ENCODE data around the gene SPAG9.

SPAG9 gene

GRCh38 chr17:50934161-50934560, 186.5 kb downstream of the SPAG9 start:
- DNase-seq = no peak

DNA sequence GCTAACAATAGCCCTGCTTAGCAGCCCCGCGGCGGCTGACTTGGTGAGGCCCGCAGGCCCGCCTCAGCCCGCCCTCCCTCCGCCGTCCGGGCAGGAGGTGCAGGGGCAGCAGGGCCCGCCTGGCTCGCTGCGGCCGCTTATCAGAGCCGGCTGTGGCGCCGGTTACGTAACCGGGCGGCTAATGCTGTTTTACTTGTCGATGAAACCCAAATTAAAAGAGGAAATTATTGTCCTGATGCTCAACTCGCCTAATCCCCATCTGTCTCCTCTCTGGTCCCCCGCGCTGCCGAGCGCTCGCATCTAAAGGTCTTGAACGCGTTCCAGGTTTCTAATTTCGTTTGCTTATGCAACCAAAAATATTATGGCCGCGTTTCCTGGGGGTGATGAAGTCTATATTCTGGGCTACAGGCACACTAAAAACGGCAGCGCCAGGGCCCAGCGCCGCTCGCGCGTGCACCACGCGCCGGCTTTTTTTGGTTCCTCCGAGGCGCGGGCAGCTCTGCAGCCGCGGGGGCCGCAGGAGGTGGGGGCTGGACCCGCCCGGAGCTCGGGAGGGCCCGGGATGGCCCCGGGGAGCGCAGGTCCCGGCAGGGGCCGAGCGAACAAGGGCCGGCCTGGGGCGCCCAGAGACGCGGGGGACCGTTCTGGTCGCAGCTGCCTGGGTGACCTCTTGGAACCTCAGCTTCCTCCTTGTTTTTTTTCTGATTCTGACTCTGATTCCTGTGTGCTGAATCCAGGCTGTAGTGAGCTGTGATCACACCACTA, 189.3 kb downstream of the SPAG9 start:
- no peak for DNase-seq

GRCh38 chr17:50928646-50929045, 192.0 kb downstream of the SPAG9 start:
- DNase-seq = no peak

DNA sequence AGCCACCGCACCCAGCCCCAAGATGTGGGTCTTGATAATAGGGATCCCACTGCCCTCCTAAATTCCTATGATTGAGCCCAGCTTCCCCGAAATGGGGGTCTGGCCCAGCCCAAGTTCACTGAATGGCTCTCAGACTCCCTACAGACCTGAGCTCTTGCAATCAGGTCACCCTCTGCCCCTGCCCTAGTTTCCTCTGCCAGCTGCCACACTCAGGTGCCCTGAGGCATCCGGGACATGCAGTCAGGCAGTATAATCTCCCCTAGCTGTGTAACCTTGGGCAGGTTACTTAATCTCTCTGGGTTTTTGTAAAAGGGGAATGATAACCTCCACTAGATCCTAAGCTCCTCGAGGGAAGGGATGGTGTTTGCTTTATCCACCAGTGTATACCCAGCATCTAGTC, 193.4 kb downstream of the SPAG9 start:
- DNase-seq = no peak

GRCh38 chr17:50926523-50926922, 194.1 kb downstream of the SPAG9 start:
- DNase-seq = no peak

GRCh38 chr17:50925296-50925891, 195.3 kb downstream of the SPAG9 start:
- DNase-seq = no peak

- no peak for DNase-seq
Observed at GRCh38 chr17:50924800-50925199, 195.9 kb downstream of the SPAG9 start.

- no peak for DNase-seq
Observed at GRCh38 chr17:50924300-50924699, 196.4 kb downstream of the SPAG9 start.

DNA sequence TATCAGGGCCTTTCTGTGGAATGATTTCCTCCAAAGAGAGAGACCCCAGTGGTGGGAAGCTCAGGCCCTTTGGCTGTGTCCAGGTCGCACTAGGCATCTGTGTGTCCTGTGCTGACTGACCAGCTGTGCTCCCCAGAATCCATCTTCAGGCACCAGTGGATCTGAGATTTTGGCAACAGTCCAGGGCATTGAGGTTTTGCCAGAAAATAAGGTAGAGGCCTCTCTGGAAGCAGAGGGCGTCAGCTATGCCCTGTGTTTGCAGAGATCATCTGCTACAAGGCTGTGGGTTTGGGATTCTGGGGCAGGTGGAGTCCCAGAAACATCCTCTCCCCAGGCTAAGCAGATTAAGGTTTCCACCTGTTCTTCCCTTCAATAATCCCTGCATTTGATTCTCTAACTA, 197.1 kb downstream of the SPAG9 start:
- no peak for DNase-seq

DNA sequence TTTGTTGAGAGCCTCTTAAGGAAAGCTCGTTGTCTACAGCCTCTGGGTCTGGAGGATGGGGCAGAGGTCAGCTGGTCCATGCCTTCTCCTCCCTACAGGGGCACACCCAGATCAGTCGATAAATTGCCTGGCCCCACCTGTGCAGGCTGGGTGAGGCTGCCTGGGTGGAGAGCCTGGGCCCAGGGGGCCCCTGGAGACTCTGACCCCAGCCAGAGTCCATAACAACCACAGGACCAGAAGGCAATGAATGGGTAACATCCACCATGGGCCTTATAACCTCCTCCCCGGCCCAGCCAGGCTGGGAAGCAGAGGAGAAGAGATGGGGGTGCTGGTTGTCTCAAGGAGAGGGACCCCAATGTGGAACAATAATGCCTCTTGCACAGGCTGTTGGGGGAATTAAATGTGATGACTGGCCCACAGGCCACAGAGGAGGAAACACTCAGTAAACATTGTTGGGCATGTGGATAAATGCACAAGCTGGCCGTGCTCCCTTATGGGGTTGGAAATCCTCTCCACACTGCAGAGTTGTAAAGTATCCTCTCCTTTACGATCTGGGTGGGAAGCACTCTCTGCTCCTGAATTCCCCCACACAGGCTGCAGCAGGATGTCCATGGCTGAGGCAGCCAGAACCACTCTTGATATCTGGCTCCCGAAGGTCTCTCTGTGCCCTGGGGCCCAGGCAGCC, 197.8 kb downstream of the SPAG9 start:
- DNase-seq = no peak

- DNase-seq = no peak
Observed at GRCh38 chr17:50922107-50922506, 198.6 kb downstream of the SPAG9 start.

DNA sequence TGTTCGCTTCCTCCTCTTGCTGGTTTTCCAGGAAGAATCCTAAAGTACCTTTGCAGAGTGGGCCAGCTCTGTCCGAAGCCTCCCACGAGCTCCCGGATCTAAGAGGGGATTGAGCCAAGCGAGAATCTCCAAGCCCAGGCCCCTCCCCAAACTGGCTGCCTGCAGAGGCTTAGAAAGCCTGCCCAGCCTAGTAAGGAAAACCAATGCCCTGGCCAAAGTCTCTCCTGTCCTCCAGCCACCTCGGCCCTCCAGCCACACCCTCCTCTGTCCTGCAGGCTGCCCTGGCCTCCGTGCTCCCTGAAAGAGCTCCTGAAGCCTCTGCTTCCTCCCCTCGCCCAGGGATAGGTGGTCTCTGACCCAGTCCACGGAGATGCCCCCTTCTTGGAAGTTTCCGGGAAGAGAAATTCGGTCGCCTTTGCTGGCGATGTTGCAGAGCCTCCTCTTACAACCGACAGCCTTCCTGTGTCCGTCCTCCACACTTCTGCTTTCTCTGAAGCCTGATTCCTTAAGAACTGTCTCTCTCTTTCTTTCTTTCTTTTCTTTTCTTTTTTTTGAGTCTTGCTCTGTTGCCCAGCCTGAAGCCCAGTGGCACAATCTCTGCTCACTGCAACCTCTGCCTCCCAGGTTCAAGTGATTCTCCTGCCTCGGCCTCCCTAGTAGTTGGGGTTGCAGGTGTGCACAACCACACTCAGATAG, 199.6 kb downstream of the SPAG9 start:
- DNase-seq = no peak

- DNase-seq = no peak
Observed at GRCh38 chr17:50920041-50920410, 200.6 kb downstream of the SPAG9 start.

- peak; percentile 90 for DNase-seq
Observed at GRCh38 chr17:50919321-50920040, 201.2 kb downstream of the SPAG9 start.

GRCh38 chr17:50918933-50919296, 201.8 kb downstream of the SPAG9 start:
- no peak for DNase-seq

DNA sequence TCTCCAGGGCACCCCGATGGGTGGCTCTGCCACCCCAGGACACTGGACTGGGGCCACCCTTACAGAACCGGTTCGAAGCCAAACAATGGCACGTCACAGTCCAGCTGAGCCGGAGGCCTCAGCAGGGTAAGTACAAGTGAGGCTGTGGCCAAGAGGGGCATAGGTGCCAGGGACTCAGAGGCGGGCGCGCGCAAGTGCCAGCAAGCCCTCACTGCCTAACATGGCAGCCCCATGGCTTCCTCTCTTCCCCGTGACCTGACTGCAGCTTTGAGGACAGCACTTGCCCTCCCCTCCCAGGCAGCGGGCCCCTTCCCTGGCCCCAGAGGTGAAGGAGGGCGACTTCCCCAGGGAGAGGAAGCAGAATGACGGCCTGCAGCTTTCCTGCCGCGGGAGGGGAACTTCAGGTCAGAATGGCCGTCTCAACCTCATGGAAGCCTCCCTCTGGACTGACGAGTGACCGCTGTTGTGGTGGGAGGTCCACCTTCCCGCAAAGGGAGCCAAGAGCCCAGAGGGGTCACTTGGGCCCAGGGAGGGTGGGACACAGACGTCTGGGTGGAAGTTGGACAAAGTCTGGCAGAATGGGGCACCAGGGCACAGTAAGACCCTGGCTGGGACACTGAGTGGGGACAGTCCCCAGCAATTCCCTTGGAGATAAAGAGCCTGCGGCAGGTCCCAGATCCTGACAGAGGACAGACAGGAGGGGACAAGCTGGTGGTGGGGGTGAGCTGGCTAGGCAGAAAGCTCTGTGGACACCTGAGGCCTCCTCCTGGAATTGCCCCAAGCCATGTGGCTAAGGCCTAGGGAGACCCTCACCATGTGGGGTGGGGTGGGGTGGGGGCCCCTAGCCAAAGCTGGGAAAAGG, 202.4 kb downstream of the SPAG9 start:
- DNase-seq = no peak

- DNase-seq = no peak
Observed at GRCh38 chr17:50917418-50917743, 203.3 kb downstream of the SPAG9 start.

DNA sequence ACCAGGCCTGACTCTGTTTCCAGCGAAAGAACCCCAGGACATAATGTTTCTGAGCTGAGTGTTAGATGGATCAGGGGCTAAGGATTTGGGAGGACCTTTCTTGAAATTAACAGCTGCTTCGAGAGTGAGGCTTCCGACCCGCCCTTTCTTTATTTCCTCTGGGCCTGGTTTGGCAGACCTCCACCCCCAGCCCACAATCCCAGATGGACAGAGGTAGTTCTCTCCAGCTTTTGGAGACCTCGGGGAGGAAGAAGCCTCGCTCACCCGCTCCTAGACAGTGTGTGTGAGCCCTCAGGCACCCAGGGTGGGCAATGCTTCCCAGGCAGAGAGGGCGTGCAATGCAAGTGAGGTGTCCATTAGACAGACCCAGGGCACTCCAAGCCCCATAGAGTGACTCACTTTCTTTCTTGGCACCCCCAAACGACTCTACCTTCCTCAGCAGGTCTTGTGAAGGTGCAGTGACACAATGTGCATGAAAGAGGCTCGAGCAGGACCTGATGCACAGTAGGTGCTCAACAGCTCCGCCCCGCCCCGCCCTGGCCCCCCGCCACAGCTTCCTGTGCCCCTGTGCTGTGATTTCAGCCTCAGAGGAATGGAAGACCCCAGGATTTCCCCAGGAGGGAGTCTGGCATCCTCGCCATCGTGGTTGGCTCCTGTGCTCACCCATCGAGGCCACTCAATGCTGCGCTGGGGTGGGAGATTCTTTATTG, 203.8 kb downstream of the SPAG9 start:
- no peak for DNase-seq

DNA sequence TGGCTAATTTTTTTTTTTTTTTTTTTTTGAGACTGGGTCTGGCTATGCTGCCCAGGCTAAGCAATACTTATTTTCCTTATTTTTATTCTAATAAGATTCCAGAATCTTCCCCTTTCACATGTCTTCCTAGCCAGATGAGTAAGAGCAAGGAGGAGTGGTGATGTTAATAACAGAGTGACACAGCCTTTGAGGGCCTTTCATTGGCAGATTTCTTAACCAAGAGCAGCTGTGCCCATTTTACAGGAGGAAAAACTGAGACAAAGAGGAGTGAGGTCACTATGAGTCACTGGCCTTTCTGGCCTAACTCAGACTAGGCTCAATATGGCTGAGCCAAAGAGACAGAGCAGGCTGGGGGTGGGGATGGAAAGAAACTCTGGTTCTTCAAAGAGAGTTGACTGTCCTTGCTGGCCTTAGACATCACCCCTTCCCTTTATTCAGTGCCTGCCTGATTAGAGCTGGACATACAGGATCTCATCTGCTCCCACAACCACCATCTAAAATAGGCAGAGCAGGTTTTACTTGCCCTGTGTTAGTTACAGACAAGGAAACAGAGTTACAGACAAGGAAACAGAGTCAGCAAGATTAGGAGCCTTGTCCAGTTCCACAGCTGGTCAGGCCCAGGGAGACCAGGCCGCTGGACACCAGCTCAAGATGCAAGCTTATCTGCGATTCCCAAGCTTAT, 204.5 kb downstream of the SPAG9 start:
- no peak for DNase-seq

DNA sequence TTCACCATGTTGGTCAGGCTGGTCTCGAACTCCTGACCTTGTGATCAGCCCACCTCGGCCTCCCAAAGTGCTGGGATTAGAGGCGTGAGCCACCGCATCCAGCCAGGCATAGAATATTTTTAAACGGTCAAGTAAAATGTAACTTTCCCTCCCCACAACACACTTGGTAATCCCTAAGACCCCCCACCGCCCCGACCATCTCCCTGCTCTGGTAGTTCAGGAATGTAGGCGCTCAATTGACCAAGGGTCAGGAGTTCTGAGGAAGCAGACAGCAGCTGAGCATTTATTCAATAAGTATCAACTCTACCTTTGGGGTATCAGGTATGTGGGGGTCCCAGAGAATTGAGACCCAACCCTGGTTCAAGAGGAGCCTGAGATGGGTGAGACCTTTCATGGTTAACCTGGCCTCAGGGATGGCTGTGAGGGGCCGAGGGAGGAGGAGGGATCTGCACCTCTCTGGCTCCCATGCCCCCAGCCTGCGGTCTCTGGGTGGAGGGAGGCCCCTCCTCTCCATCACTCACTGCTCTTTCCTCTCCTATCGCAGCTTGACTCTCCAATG, 206.1 kb downstream of the SPAG9 start:
- no peak for DNase-seq

DNA sequence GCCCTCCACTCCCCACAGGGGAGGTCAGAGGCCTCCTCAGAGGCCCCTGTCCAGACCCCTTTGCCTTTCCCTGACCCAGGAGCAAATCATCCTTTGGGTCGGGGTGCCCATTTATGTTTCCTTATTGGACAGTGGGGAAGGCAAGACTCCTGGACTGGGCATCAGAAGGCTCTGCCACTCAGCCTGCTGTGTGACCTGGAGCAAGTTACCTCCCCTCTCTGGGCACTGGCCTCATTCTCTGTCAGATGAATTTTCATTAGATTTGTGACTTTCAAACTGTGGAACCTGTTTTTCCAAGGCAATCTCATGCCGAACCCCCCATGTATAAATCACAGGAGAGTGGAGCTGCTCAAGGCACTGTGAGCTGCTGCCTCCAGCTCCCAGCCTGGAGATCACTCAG, 207.5 kb downstream of the SPAG9 start:
- no peak for DNase-seq

Data from kidney glomerular epithelial cell (primary cell).